ENCODE data around the gene CEL.
"Not testable (repeated sequence)": the region's sequence is repeated elsewhere in the genome, so short reads cannot be mapped to it uniquely, and the experiment has no call there.

DNA sequence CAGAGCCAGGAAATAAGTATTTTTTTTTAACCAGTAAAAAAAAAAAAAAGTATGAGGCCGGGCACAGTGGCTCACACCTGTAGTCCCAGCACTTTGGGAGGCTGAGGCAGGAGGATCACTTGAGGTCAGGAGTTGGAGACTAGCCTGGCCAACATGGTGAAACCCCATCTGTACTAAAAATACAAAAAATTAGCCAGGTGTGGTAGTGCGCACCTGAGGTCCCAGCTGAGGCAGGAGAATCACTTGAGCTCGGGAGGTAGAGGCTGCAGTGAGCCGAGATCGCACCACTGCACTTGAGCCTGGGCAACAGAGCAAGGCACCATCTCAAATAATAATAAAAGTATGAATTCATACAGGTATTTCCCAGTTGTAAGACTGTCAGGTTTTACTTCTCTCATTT lies 10.4 kb downstream of the CEL start:
- TF ChIP-seq, protein P1, sequence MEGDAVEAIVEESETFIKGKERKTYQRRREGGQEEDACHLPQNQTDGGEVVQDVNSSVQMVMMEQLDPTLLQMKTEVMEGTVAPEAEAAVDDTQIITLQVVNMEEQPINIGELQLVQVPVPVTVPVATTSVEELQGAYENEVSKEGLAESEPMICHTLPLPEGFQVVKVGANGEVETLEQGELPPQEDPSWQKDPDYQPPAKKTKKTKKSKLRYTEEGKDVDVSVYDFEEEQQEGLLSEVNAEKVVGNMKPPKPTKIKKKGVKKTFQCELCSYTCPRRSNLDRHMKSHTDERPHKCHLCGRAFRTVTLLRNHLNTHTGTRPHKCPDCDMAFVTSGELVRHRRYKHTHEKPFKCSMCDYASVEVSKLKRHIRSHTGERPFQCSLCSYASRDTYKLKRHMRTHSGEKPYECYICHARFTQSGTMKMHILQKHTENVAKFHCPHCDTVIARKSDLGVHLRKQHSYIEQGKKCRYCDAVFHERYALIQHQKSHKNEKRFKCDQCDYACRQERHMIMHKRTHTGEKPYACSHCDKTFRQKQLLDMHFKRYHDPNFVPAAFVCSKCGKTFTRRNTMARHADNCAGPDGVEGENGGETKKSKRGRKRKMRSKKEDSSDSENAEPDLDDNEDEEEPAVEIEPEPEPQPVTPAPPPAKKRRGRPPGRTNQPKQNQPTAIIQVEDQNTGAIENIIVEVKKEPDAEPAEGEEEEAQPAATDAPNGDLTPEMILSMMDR (IDR thresholded peaks at IDR 0.05): not testable (repeated sequence)
- not testable (repeated sequence) for TF ChIP-seq POLR2A, POLR2AphosphoS5 (IDR thresholded peaks at IDR 0.05)
